DOHH2 (cell line): ENCODE data around the gene SPATA18.

Experiments used
- H3F3A ChIP-seq: fragments of 200-600 bp; sonication (generic), shearing (Covaris generic); 2 replicates; pipeline ENCODE4 v1.6.0; 2016; ENCODE audit warnings: antibody characterized with exemption, mild to moderate bottlenecking; ENCODE audit not compliant: control insufficient read depth, insufficient read depth
- H3K27ac ChIP-seq: fragments of 200-600 bp; sonication (generic); 2 replicates; pipeline ENCODE4 v1.5.1; 2014; ENCODE audit warnings: low read depth, mild to moderate bottlenecking, low read length, moderate library complexity
- H3K27me3 ChIP-seq: fragments of 200-600 bp; sonication (generic); 2 replicates; pipeline ENCODE4 v1.6.1; 2014; ENCODE audit warnings: mild to moderate bottlenecking, low read length, mixed read lengths; ENCODE audit not compliant: control insufficient read depth
- H3K36me3 ChIP-seq: fragments of 200-600 bp; sonication (generic); 2 replicates; pipeline ENCODE4 v1.6.1; 2014; ENCODE audit warnings: mild to moderate bottlenecking, low read length, moderate library complexity, mixed read lengths; ENCODE audit not compliant: control insufficient read depth
- H3K4me1 ChIP-seq: fragments of 200-600 bp; sonication (generic); 2 replicates; pipeline ENCODE4 v1.6.1; 2014; ENCODE audit warnings: mild to moderate bottlenecking, low read length, mixed read lengths; ENCODE audit not compliant: control insufficient read depth
- H3K4me2 ChIP-seq: fragments of 200-600 bp; sonication (generic); 2 replicates; pipeline ENCODE4 v1.6.0; 2014; ENCODE audit warnings: mild to moderate bottlenecking, low read length, moderate library complexity
- H3K4me3 ChIP-seq: fragments of 200-600 bp; sonication (generic); 2 replicates; pipeline ENCODE4 v1.5.1; 2014; ENCODE audit warnings: mild to moderate bottlenecking, low read length, mixed read lengths
- H3K79me2 ChIP-seq: fragments of 200-600 bp; sonication (generic); 2 replicates; pipeline ENCODE4 v1.6.1; 2014; ENCODE audit warnings: mild to moderate bottlenecking, low read length, mixed read lengths; ENCODE audit not compliant: control insufficient read depth
- H3K9me2 ChIP-seq: fragments of 200-600 bp; sonication (generic); replicated peaks from 2 replicates; pipeline ENCODE4 v1.6.1; 2014; ENCODE audit warnings: mild to moderate bottlenecking, low read length, mixed read lengths; ENCODE audit not compliant: control insufficient read depth
- H3K9me3 ChIP-seq: fragments of 200-600 bp; sonication (generic); 2 replicates; pipeline ENCODE4 v1.6.1; 2014; ENCODE audit warnings: antibody characterized with exemption, low read length, mixed read lengths; ENCODE audit not compliant: control insufficient read depth, insufficient read depth
- H4K20me1 ChIP-seq: fragments of 200-600 bp; sonication (generic); 2 replicates; pipeline ENCODE4 v1.6.0; 2014; ENCODE audit warnings: low read depth, mild to moderate bottlenecking, antibody characterized with exemption, low read length, moderate library complexity; ENCODE audit not compliant: control insufficient read depth, insufficient read depth
- EZH2phosphoT487 ChIP-seq: fragments of 200-600 bp; sonication (generic); IDR thresholded peaks from 2 replicates; pipeline ENCODE4 v1.6.1; 2017; ENCODE audit warnings: borderline replicate concordance, mild to moderate bottlenecking, antibody characterized with exemption, low read length, moderate library complexity, mixed read lengths
- TF ChIP-seq, protein P1 (sequence below): fragments of 200-600 bp; sonication (generic); IDR thresholded peaks from one replicate; pipeline ENCODE4 v1.5.1; 2014; ENCODE audit warnings: antibody characterized with exemption, mild to moderate bottlenecking, low read depth, low read length; ENCODE audit not compliant: poor library complexity, severe bottlenecking

The SPATA18 gene

DNA sequence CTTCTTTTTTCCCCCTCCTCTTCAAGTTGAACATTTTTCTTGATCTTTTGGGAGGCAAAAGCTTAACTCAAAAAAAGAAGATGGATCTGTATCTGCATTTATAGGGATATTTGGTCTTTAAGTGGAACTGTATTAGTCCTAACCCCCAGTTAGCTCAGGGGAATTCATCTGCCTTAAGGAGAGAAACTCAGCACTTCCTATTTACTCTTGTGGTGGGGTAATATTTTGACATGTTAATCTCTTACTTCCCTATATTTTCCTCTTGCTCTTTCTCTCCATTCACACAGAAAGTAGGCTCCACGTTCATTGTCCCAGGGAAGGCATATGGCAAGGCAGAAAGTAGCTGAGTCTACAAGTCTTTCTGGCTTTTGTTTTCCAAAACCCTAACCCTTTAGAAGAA lies 36.2 kb upstream of the SPATA18 start:
- Histone ChIP-seq H3K79me2 (no peaks in the 10 kb centered on the region), H3K4me3 (no peak overlapping the region), H3K4me2 (peak overlapping the region; percentile 13; the same call in 1 of the 2 replicates), H3K36me3 (no peaks in the 10 kb centered on the region), H3K27me3 (no peaks in the 10 kb centered on the region), H4K20me1 (no peaks in the 10 kb centered on the region), H3F3A (no peaks in the 10 kb centered on the region), H3K9me3 (no peaks in the 10 kb centered on the region), H3K4me1 (peaks cover 14% of the 10 kb centered on the region), H3K27ac (no peak overlapping the region), H3K9me2 (no peaks in the 10 kb centered on the region)
- TF ChIP-seq, protein P1, sequence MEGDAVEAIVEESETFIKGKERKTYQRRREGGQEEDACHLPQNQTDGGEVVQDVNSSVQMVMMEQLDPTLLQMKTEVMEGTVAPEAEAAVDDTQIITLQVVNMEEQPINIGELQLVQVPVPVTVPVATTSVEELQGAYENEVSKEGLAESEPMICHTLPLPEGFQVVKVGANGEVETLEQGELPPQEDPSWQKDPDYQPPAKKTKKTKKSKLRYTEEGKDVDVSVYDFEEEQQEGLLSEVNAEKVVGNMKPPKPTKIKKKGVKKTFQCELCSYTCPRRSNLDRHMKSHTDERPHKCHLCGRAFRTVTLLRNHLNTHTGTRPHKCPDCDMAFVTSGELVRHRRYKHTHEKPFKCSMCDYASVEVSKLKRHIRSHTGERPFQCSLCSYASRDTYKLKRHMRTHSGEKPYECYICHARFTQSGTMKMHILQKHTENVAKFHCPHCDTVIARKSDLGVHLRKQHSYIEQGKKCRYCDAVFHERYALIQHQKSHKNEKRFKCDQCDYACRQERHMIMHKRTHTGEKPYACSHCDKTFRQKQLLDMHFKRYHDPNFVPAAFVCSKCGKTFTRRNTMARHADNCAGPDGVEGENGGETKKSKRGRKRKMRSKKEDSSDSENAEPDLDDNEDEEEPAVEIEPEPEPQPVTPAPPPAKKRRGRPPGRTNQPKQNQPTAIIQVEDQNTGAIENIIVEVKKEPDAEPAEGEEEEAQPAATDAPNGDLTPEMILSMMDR: no peak
- TF ChIP-seq EZH2phosphoT487: no peak

DNA sequence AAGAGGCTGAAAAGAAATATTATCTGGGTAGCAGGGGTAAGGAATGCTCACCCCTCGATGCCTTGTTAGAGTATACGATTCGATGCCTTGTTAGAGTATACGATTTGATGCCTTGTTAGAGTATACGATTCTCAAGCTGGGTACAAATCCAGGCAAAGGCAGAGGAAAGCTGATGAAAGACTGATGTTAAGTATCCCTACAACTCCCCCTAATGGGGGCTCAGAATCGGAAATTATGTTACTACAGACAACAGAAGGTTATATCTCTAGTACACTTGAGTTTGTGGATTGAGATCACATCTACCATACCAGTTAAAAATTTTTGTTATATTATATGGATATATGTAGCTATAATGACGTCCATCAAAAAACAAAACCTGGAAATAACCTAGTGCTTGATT lies 35.7 kb upstream of the SPATA18 start:
- no peaks in the 10 kb centered on the region for H4K20me1 ChIP-seq
- no peaks in the 10 kb centered on the region for H3K27me3 ChIP-seq
- no peaks in the 10 kb centered on the region for H3K9me3 ChIP-seq
- H3K4me1 ChIP-seq: peaks cover 14% of the 10 kb centered on the region
- H3K79me2 ChIP-seq: no peaks in the 10 kb centered on the region
- H3F3A ChIP-seq: no peaks in the 10 kb centered on the region
- no peak overlapping the region for H3K4me3 ChIP-seq
- H3K4me2 ChIP-seq: no peak overlapping the region; the same call in 1 of the 2 replicates
- no peaks in the 10 kb centered on the region for H3K9me2 ChIP-seq
- H3K27ac ChIP-seq: no peak overlapping the region
- no peaks in the 10 kb centered on the region for H3K36me3 ChIP-seq
- no peak for TF ChIP-seq EZH2phosphoT487
- TF ChIP-seq, protein P1: peak; percentile 35

DNA sequence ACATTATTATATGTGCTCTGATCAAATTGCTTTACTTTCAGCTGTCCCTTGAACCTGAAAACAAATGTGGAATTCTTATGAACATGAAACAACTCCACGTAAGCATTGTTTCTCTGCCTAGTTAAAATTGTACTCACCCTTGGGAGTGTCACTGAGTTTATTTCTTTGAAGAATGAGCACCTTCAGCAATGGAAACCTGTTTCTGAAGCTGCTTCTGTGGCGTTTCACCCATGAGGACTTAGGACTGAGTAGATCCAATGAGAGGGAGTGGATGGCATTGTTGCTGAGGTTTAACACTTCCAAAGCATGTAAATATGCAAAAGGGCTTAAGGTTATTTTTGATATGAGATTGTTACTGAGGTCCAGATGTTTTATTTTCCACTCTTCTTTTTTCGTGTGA lies 34.1 kb upstream of the SPATA18 start:
- Histone ChIP-seq H3K27ac (no peak overlapping the region), H3K4me3 (no peak overlapping the region), H3K9me2 (no peaks in the 10 kb centered on the region), H3K4me1 (peaks cover 7% of the 10 kb centered on the region), H3K9me3 (no peaks in the 10 kb centered on the region), H3K79me2 (no peaks in the 10 kb centered on the region), H3K4me2 (no peak overlapping the region), H4K20me1 (no peaks in the 10 kb centered on the region), H3K36me3 (no peaks in the 10 kb centered on the region; the same call in 1 of the 2 replicates), H3K27me3 (no peaks in the 10 kb centered on the region), H3F3A (no peaks in the 10 kb centered on the region)
- TF ChIP-seq, protein P1: no peak
- no peak for TF ChIP-seq EZH2phosphoT487

DNA sequence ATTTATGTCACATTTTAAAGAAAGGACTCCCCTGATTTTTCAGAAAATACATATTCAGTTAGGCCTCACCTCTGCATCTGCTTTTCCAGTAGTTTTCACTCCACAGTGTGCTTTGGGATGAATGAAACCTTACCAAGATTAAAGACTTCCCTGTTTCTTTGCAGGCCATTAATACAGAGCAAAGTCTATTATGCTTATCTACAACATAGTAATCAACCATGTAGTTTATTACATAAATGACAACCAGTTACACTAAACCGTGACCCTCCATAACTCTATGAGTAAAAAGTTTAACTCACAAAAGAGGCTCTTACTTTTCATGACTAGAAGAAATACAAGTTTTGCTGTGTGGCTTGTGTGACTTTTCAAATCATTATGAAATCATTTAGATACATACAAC lies 33.3 kb upstream of the SPATA18 start:
- Histone ChIP-seq H3K9me2 (no peaks in the 10 kb centered on the region), H3K27ac (no peak overlapping the region), H3K9me3 (no peaks in the 10 kb centered on the region), H3F3A (no peaks in the 10 kb centered on the region), H3K4me1 (peaks cover 7% of the 10 kb centered on the region), H3K27me3 (no peaks in the 10 kb centered on the region), H3K4me3 (no peak overlapping the region), H3K79me2 (no peaks in the 10 kb centered on the region), H3K4me2 (no peak overlapping the region), H3K36me3 (peaks cover 6% of the 10 kb centered on the region), H4K20me1 (no peaks in the 10 kb centered on the region)
- no peak for TF ChIP-seq EZH2phosphoT487
- TF ChIP-seq, protein P1: no peak
